Naive thymus-derived CD4-positive, alpha-beta T cell (primary cell): Measurements from ENCODE around the gene FBXO34. TPM values are rescaled to one million over a fixed set of nuclear protein-coding genes. Genes with fewer than 3 reads are reported as not detected.
A peak's percentile ranks its signal among the peaks of the same experiment; 100 is the strongest.

Experiments
- ATAC-seq: fragments of 150-1000 bp; cut with Tn5 transposase; 2 replicates; pipeline ENCODE4 v1.10.0; 2021; ENCODE audit warnings: mild to moderate bottlenecking, moderate library complexity
- CTCF ChIA-PET: fragments of 350-600 bp; sonication (Branson Sonifier 250); formaldehyde crosslinking; loops from one replicate; lab custom pipeline; 2021; ENCODE audit warnings: antibody characterized with exemption; lab: Charles Lee
- POLR2A ChIA-PET: fragments of 350-600 bp; sonication (Branson Sonifier 250); formaldehyde crosslinking; loops from one replicate; lab custom pipeline; 2021; ENCODE audit warnings: antibody characterized with exemption, inconsistent platforms; lab: Charles Lee
- DNase-seq, 9 donors: peaks; one replicate each; pipeline versions ENCODE4 v3.0.0 to v3.0.0-alpha.2; 2020 to 2022; ENCODE audit warnings: mixed read lengths in 1 of 9
- H3K27ac ChIP-seq: one replicate; pipeline ENCODE4 v1.7.0; 2013; ENCODE audit warnings: mild to moderate bottlenecking, low read depth, low read length, moderate library complexity
- H3K27me3 ChIP-seq, 2 donors: one replicate each; pipeline ENCODE4 v1.7.0; 2013; ENCODE audit warnings: low read length in 2 of 2, mild to moderate bottlenecking in 2 of 2, moderate library complexity in 2 of 2; ENCODE audit not compliant: control insufficient read depth in 2 of 2, insufficient read depth in 2 of 2
- H3K36me3 ChIP-seq, 3 experiments: 1 replicate in 2 of 3; 2 replicates in 1 of 3; pipeline ENCODE4 v1.7.0; 2013; ENCODE audit warnings: low read length in 3 of 3, mild to moderate bottlenecking in 3 of 3, moderate library complexity in 1 of 3; ENCODE audit not compliant: insufficient read depth in 3 of 3, control insufficient read depth in 2 of 3
- H3K4me1 ChIP-seq, 2 donors: one replicate each; pipeline ENCODE4 v1.7.0; 2013; ENCODE audit warnings: low read length in 2 of 2, mild to moderate bottlenecking in 2 of 2, moderate library complexity in 1 of 2; ENCODE audit not compliant: control insufficient read depth in 2 of 2, insufficient read depth in 2 of 2
- H3K4me3 ChIP-seq: 2 replicates; pipeline ENCODE4 v1.7.0; 2013; ENCODE audit warnings: mild to moderate bottlenecking, low read length
- H3K9me3 ChIP-seq, 3 experiments: 1 replicate in 2 of 3; 2 replicates in 1 of 3; pipeline ENCODE4 v1.7.0; 2013; ENCODE audit warnings: low read length in 3 of 3; ENCODE audit not compliant: control insufficient read depth in 2 of 3
- H3K27ac Mint-ChIP-seq, 9 donors: one replicate each; pipeline ENCODE4 v1.8.0; 2020 to 2022; ENCODE audit warnings: mixed read lengths in 9 of 9, mild to moderate bottlenecking in 8 of 9, moderate library complexity in 5 of 9, inconsistent platforms in 2 of 9
- H3K27me3 Mint-ChIP-seq, 5 donors: one replicate each; pipeline ENCODE4 v1.8.0; 2021 to 2022; ENCODE audit warnings: mixed read lengths in 5 of 5, mild to moderate bottlenecking in 1 of 5
- H3K36me3 Mint-ChIP-seq, 5 donors: one replicate each; pipeline ENCODE4 v1.8.0; 2020 to 2022; ENCODE audit warnings: mixed read lengths in 5 of 5, mild to moderate bottlenecking in 3 of 5, inconsistent platforms in 1 of 5
- H3K4me1 Mint-ChIP-seq, 7 donors: one replicate each; pipeline ENCODE4 v1.8.0; 2020 to 2022; ENCODE audit warnings: mixed read lengths in 7 of 7, mild to moderate bottlenecking in 3 of 7, inconsistent platforms in 1 of 7
- H3K4me3 Mint-ChIP-seq, 10 donors: one replicate each; pipeline ENCODE4 v1.8.0; 2020 to 2022; ENCODE audit warnings: mild to moderate bottlenecking in 10 of 10, mixed read lengths in 10 of 10, moderate library complexity in 6 of 10, inconsistent platforms in 2 of 10
- H3K9me3 Mint-ChIP-seq, 11 donors: one replicate each; pipeline ENCODE4 v1.8.0; 2020 to 2022; ENCODE audit warnings: mixed read lengths in 11 of 11, mild to moderate bottlenecking in 4 of 11, inconsistent platforms in 1 of 11, moderate library complexity in 1 of 11
- intact Hi-C, 2 donors: fragments of 100-400 bp; cut with micrococcal nuclease; formaldehyde crosslinking; loops; one replicate each; pipeline ENCODE4 v1.15.1; 2023
- polyA plus RNA-seq, 2 donors: library from polyadenylated mRNA; unstranded; fragments of 300-500 nt; fragmentation: Illumina TruSeq; gene quantifications; one replicate each; pipeline ENCODE4 v1.2.3, GENCODE V29; 2021
- total RNA-seq, 6 experiments: library from RNA in 5 of 6; stranded (reverse) in 5 of 6; gene quantifications; 1 replicate in 5 of 6; 2 replicates in 1 of 6; pipeline ENCODE4 v1.2.3 and lab custom pipeline; 2021 to 2026

FBXO34 gene
- total and polyA plus RNA-seq, 7 experiments from 2014 or later, result 22.0 to 42.1 (median 25.8) TPM

GRCh38 chr14:55267820-55268219 is 3.4 kb upstream of the FBXO34 start:
- H3K27ac ChIP-seq, result no peak overlapping the region
- H3K4me1 ChIP-seq, result peaks cover 2 to 9% of the 10 kb centered on the region in 2 donors
- intact Hi-C loops, result no loop called here
- no peak overlapping the region for H3K4me3 ChIP-seq
- no peaks in the 10 kb centered on the region for H3K27me3 ChIP-seq
- H3K9me3 ChIP-seq, result no peaks in the 10 kb centered on the region
- Mint-ChIP-seq H3K9me3 (peaks cover 0 to 2% (median 0%) of the 10 kb centered on the region in 11 donors), H3K27ac (no peak overlapping the region), H3K4me1 (peaks cover 6 to 19% (median 14%) of the 10 kb centered on the region in 7 donors), H3K4me3 (no peak overlapping the region), H3K36me3 (no peaks in the 10 kb centered on the region), H3K27me3 (peaks cover 0 to 3% (median 0%) of the 10 kb centered on the region in 5 donors)
- peaks cover 0 to 4% (median 0%) of the 10 kb centered on the region in 3 experiments for H3K36me3 ChIP-seq
- ATAC-seq (no peak), DNase-seq (no peak)
- CTCF ChIA-PET, result interaction anchor here (0.6 to 1.4 kb wide), 4 partner anchors 52 to 179 kb away, joined by 3 to 5 read pairs (median 4); no protein-coding TSS in a partner anchor
- POLR2A ChIA-PET, result no interaction called here

GRCh38 chr14:55271572-55272298 is 514 bp downstream of the FBXO34 start:
- Histone ChIP-seq H3K36me3 (peaks cover 0 to 4% (median 0%) of the 10 kb centered on the region in 3 experiments), H3K9me3 (no peaks in the 10 kb centered on the region), H3K27me3 (no peaks in the 10 kb centered on the region), H3K4me1 (peaks cover 6 to 19% of the 10 kb centered on the region in 2 donors), H3K27ac (peak overlapping the region; percentile 88), H3K4me3 (peak overlapping the region; percentile 64)
- H3K27me3 Mint-ChIP-seq, result peaks cover 0 to 3% (median 0%) of the 10 kb centered on the region in 5 donors
- H3K36me3 Mint-ChIP-seq, result peaks cover 0 to 1% (median 0%) of the 10 kb centered on the region in 5 donors
- H3K9me3 Mint-ChIP-seq, result no peaks in the 10 kb centered on the region
- H3K27ac Mint-ChIP-seq, result peak overlapping the region; percentile 80 to 96 (median 93)
- ChIA-PET POLR2A (interaction anchor here (0.6 to 3.2 kb wide), 6 partner anchors 26 to 87 kb away, joined by 3 to 28 read pairs (median 4); no protein-coding TSS in a partner anchor), CTCF (interaction anchor here (0.7 to 3.8 kb wide), 11 partner anchors 8 to 200 kb away, joined by 3 to 77 read pairs (median 4); no protein-coding TSS in a partner anchor)
- ATAC-seq (peak; percentile 48), DNase-seq (peak; percentile 28 to 61 (median 50))
- H3K4me1 Mint-ChIP-seq, result peaks cover 26 to 55% (median 47%) of the 10 kb centered on the region in 7 donors
- intact Hi-C loops, result loop anchor here (1.0 to 10.0 kb wide), 22 partner anchors 26 to 1996 kb away; partner anchors contain the start of genes ATG14 (in 2 of the 2), DLGAP5 (in 2 of the 2), GCH1 (in 2 of the 2) and KTN1 (in 2 of the 2)
- H3K4me3 Mint-ChIP-seq, result peak overlapping the region; percentile 82 to 94 (median 92)

- ChIA-PET CTCF (interaction anchor here (0.7 to 3.8 kb wide), 5 partner anchors 9 to 109 kb away, joined by 3 to 77 read pairs (median 4); no protein-coding TSS in a partner anchor), POLR2A (interaction anchor here (0.6 to 3.2 kb wide), 4 partner anchors 26 to 83 kb away, joined by 3 to 28 read pairs (median 4); no protein-coding TSS in a partner anchor)
- H3K36me3 ChIP-seq, result peaks cover 0 to 4% (median 0%) of the 10 kb centered on the region in 3 experiments
- peaks cover 10 to 21% of the 10 kb centered on the region in 2 donors for H3K4me1 ChIP-seq
- peak overlapping the region; percentile 81 to 94 (median 92) for H3K4me3 Mint-ChIP-seq
- peak overlapping the region; percentile 64 for H3K4me3 ChIP-seq
- peaks cover 31 to 62% (median 54%) of the 10 kb centered on the region in 7 donors for H3K4me1 Mint-ChIP-seq
- ATAC-seq, result no peak
- H3K27ac Mint-ChIP-seq, result peak overlapping the region; percentile 80 to 96 (median 93)
- no peaks in the 10 kb centered on the region for H3K27me3 ChIP-seq
- intact Hi-C loops, result loop anchor here (2.0 to 10.0 kb wide), 7 partner anchors 312 to 1995 kb away; partner anchors contain the start of genes GCH1 (in 2 of the 2), AP5M1 (in 1 of the 2), CDKN3 (in 1 of the 2) and EXOC5 (in 1 of the 2)
- no peaks in the 10 kb centered on the region for H3K9me3 Mint-ChIP-seq
- H3K27ac ChIP-seq, result peak overlapping the region; percentile 88
- H3K27me3 Mint-ChIP-seq, result peaks cover 0 to 3% (median 0%) of the 10 kb centered on the region in 5 donors
- DNase-seq, result no peak
- peaks cover 0 to 1% (median 0%) of the 10 kb centered on the region in 5 donors for H3K36me3 Mint-ChIP-seq
- H3K9me3 ChIP-seq, result no peaks in the 10 kb centered on the region
Observed at GRCh38 chr14:55272387-55272786, 1.2 kb downstream of the FBXO34 start.

GRCh38 chr14:55272922-55273321 is 1.7 kb downstream of the FBXO34 start:
- H3K27ac Mint-ChIP-seq, result peak overlapping the region in 8 of 9 donors; percentile 19 to 96 (median 94)
- peaks cover 36 to 67% (median 59%) of the 10 kb centered on the region in 7 donors for H3K4me1 Mint-ChIP-seq

GRCh38 chr14:55274146-55274545 is 2.9 kb downstream of the FBXO34 start:
- peaks cover 0 to 6% (median 0%) of the 10 kb centered on the region in 5 donors for H3K36me3 Mint-ChIP-seq
- H3K36me3 ChIP-seq, result peaks cover 0 to 4% (median 0%) of the 10 kb centered on the region in 3 experiments
- intact Hi-C loops, result loop anchor here (5.0 to 10.0 kb wide), 6 partner anchors 311 to 1993 kb away; partner anchors contain the start of genes GCH1 (in 2 of the 2), AP5M1 (in 1 of the 2), CDKN3 (in 1 of the 2) and EXOC5 (in 1 of the 2)
- peaks cover 39 to 75% (median 68%) of the 10 kb centered on the region in 7 donors for H3K4me1 Mint-ChIP-seq
- no peaks in the 10 kb centered on the region for H3K27me3 Mint-ChIP-seq
- ChIA-PET CTCF (interaction anchor here (1.2 to 1.5 kb wide), 3 partner anchors 64 to 80 kb away, joined by 3 to 8 read pairs (median 5); no protein-coding TSS in a partner anchor), POLR2A (interaction anchor here (1.3 kb wide), 1 partner anchor 80 kb away, joined by 5 read pairs; no protein-coding TSS in a partner anchor)
- peak overlapping the region in 4 of 10 donors; percentile 34 to 92 (median 66) for H3K4me3 Mint-ChIP-seq
- H3K27me3 ChIP-seq, result no peaks in the 10 kb centered on the region
- ATAC-seq, result no peak
- no peak overlapping the region for H3K27ac Mint-ChIP-seq
- no peaks in the 10 kb centered on the region for H3K9me3 ChIP-seq
- no peak for DNase-seq
- H3K9me3 Mint-ChIP-seq, result no peaks in the 10 kb centered on the region
- peaks cover 15 to 29% of the 10 kb centered on the region in 2 donors for H3K4me1 ChIP-seq
- no peak overlapping the region for H3K4me3 ChIP-seq
- H3K27ac ChIP-seq, result no peak overlapping the region

More at GRCh38 chr14:55272922-55273321, 1.7 kb downstream of the FBXO34 start:
- DNase-seq (no peak), ATAC-seq (no peak)
- intact Hi-C loops, result loop anchor here (2.0 to 10.0 kb wide), 7 partner anchors 312 to 1994 kb away; partner anchors contain the start of genes GCH1 (in 2 of the 2), AP5M1 (in 1 of the 2), CDKN3 (in 1 of the 2) and EXOC5 (in 1 of the 2)
- Histone ChIP-seq H3K4me1 (peaks cover 10 to 26% of the 10 kb centered on the region in 2 donors), H3K27me3 (no peaks in the 10 kb centered on the region), H3K9me3 (no peaks in the 10 kb centered on the region), H3K4me3 (peak overlapping the region; percentile 64), H3K36me3 (peaks cover 0 to 4% (median 0%) of the 10 kb centered on the region in 3 experiments), H3K27ac (peak overlapping the region; percentile 88)
- peaks cover 0 to 3% (median 0%) of the 10 kb centered on the region in 5 donors for H3K27me3 Mint-ChIP-seq
- POLR2A ChIA-PET, result interaction anchor here (0.5 to 3.2 kb wide), 3 partner anchors 27 to 82 kb away, joined by 3 to 28 read pairs (median 3); no protein-coding TSS in a partner anchor
- H3K9me3 Mint-ChIP-seq, result no peaks in the 10 kb centered on the region
- peaks cover 0 to 2% (median 0%) of the 10 kb centered on the region in 5 donors for H3K36me3 Mint-ChIP-seq
- CTCF ChIA-PET, result interaction anchor here (1.2 to 3.8 kb wide), 5 partner anchors 38 to 109 kb away, joined by 3 to 77 read pairs (median 4); no protein-coding TSS in a partner anchor
- H3K4me3 Mint-ChIP-seq, result peak overlapping the region; percentile 81 to 94 (median 92)
